Panc1 (cell line): ENCODE data around the gene CDC42EP5. TPM values are rescaled to one million over a fixed set of nuclear protein-coding genes. Genes with fewer than 3 reads are reported as not detected.

ENCODE experiments used
- ATAC-seq: fragments of 200-7000 bp; cut with Tn5 transposase; 2 replicates; pipeline ENCODE4 v1.9.1; 2020; ENCODE audit warnings: mild to moderate bottlenecking, moderate library complexity
- BruUV-seq: library from RNA; stranded (reverse); fragments of 400-500 nt; replicated peaks from 2 replicates; lab custom pipeline; 2021; lab: Mats Ljungman, UMichigan
- CTCF ChIA-PET: fragments of 300-600 bp; sonication (Branson Sonifier 250); formaldehyde crosslinking; loops from one replicate; lab custom pipeline; 2022; ENCODE audit warnings: antibody characterized with exemption; lab: Charles Lee
- POLR2A ChIA-PET: fragments of 300-600 bp; sonication (Branson Sonifier 250); formaldehyde crosslinking; loops from one replicate; lab custom pipeline; 2022; ENCODE audit warnings: antibody characterized with exemption; lab: Charles Lee
- DNase-seq: peaks from one replicate; pipeline ENCODE4 v3.0.0-alpha.2; 2010; ENCODE audit warnings: low read depth, low spot score
- H3K27ac ChIP-seq: 2 replicates; pipeline ENCODE4 v1.5.1; 2011; ENCODE audit warnings: mild to moderate bottlenecking, low read length, inconsistent platforms
- H3K27me3 ChIP-seq: fragments of 200-500 bp; sonication (Bioruptor generic); 2 replicates; pipeline ENCODE4 v1.6.0; 2014; ENCODE audit warnings: low read length, inconsistent platforms; ENCODE audit not compliant: control insufficient read depth, insufficient read depth
- H3K36me3 ChIP-seq: fragments of 200-500 bp; sonication (Bioruptor generic); 2 replicates; pipeline ENCODE4 v1.5.1; 2014; ENCODE audit warnings: inconsistent platforms, mild to moderate bottlenecking, low read length, moderate library complexity; ENCODE audit not compliant: control insufficient read depth, insufficient read depth
- H3K4me1 ChIP-seq: 2 replicates; pipeline ENCODE4 v1.5.1; 2011; ENCODE audit warnings: inconsistent platforms, mild to moderate bottlenecking, low read length, moderate library complexity; ENCODE audit not compliant: control insufficient read depth, insufficient read depth
- H3K4me3 ChIP-seq, 2 experiments: 2 replicates each; pipeline ENCODE4 v1.5.1; 2011 to 2012; ENCODE audit warnings: low read depth in 2 of 2, low read length in 2 of 2, mild to moderate bottlenecking in 2 of 2, inconsistent platforms in 1 of 2, moderate library complexity in 1 of 2
- H3K9me3 ChIP-seq: fragments of 200-500 bp; sonication (Bioruptor generic); 2 replicates; pipeline ENCODE4 v1.5.1; 2014; ENCODE audit warnings: low read depth, mild to moderate bottlenecking, inconsistent platforms, low read length, moderate library complexity; ENCODE audit not compliant: control insufficient read depth, insufficient read depth
- CTCF ChIP-seq: fragments of 450-650 bp; IDR thresholded peaks from 2 replicates; pipeline ENCODE4 v1.5.1; 2017; ENCODE audit warnings: mild to moderate bottlenecking
- POLR2AphosphoS5 ChIP-seq: IDR thresholded peaks from 2 replicates; pipeline ENCODE4 v1.6.1; 2012; ENCODE audit warnings: mild to moderate bottlenecking, low read depth, low read length, moderate library complexity
- REST ChIP-seq, 2 experiments: IDR thresholded peaks; 2 replicates each; pipeline ENCODE4 v1.6.1; 2011 to 2012; ENCODE audit warnings: low read depth in 2 of 2, control low read depth in 1 of 2, low read length in 1 of 2, mild to moderate bottlenecking in 1 of 2, moderate library complexity in 1 of 2; ENCODE audit not compliant: insufficient read depth in 1 of 2
- SIN3A ChIP-seq: IDR thresholded peaks from 2 replicates; pipeline ENCODE4 v1.6.1; 2012; ENCODE audit warnings: low read depth, mild to moderate bottlenecking, low read length, moderate library complexity, borderline replicate concordance; ENCODE audit not compliant: insufficient read depth
- TCF7L2 ChIP-seq: IDR thresholded peaks from 2 replicates; pipeline ENCODE4 v1.6.1; 2011; ENCODE audit warnings: mild to moderate bottlenecking, low read depth, low read length, inconsistent platforms
- in situ Hi-C: cut with HindIII; loops from 2 replicates; pipeline ENCODE4 v1.10.0; 2016; ENCODE audit warnings: low sequenced_read_pairs, low pct_unique_long_range_greater_than_20kb
- intact Hi-C: fragments of 100-400 bp; cut with micrococcal nuclease; formaldehyde crosslinking; loops from one replicate; pipeline ENCODE4 v1.10.0; 2022; ENCODE audit not compliant: unreplicated experiment
- total RNA-seq: library from RNA; stranded (reverse); gene quantifications from one replicate; pipeline ENCODE4 v1.2.1, GENCODE V29; 2021; ENCODE audit not compliant: unreplicated experiment

The CDC42EP5 gene
- total RNA-seq, 1 experiment from 2014 or later, result 7.1 TPM

GRCh38 chr19:54425382-54425723 lies 47.7 kb downstream of the CDC42EP5 start:
- Histone ChIP-seq H3K27me3 (no peaks in the 10 kb centered on the region), H3K27ac (no peak overlapping the region), H3K4me1 (peaks cover 20% of the 10 kb centered on the region), H3K36me3 (no peaks in the 10 kb centered on the region), H3K9me3 (no peaks in the 10 kb centered on the region), H3K4me3 (no peak overlapping the region)
- POLR2A ChIA-PET, result no interaction called here
- DNase-seq, result no peak
- in situ Hi-C loops (no loop called here), intact Hi-C loops (no loop called here)
- ATAC-seq, result no peak
- BruUV-seq, result no TSS peak
- no peak for TF ChIP-seq SIN3A
- no peak for TF ChIP-seq REST (IDR thresholded peaks at IDR 0.05; ENCODE audit: insufficient read depth in 1 of 2, low read depth in 2 of 2, low read length in 1 of 2)
- no peak for TF ChIP-seq TCF7L2
- TF ChIP-seq POLR2AphosphoS5, result no peak
- TF ChIP-seq CTCF, result no peak
- CTCF ChIA-PET, result interaction anchor here (0.6 to 1.1 kb wide), 2 partner anchors 34 to 268 kb away, joined by 4 to 5 read pairs; no protein-coding TSS in a partner anchor

GRCh38 chr19:54424660-54425381 lies 48.3 kb downstream of the CDC42EP5 start:
- in situ Hi-C loops (no loop called here), intact Hi-C loops (no loop called here)
- POLR2A ChIA-PET, result interaction anchor here (0.9 kb wide), 1 partner anchor 9 kb away, joined by 3 read pairs; no protein-coding TSS in a partner anchor
- peaks cover 19% of the 10 kb centered on the region for H3K4me1 ChIP-seq
- H3K27me3 ChIP-seq, result no peaks in the 10 kb centered on the region
- no peak overlapping the region for H3K27ac ChIP-seq
- DNase-seq (no peak), ATAC-seq (no peak)
- no peak for TF ChIP-seq POLR2AphosphoS5
- no peak overlapping the region for H3K4me3 ChIP-seq
- no TSS peak for BruUV-seq
- no peaks in the 10 kb centered on the region for H3K9me3 ChIP-seq
- CTCF ChIA-PET, result interaction anchor here (0.6 to 1.1 kb wide), 2 partner anchors 33 to 269 kb away, joined by 4 to 5 read pairs; no protein-coding TSS in a partner anchor
- H3K36me3 ChIP-seq, result no peaks in the 10 kb centered on the region

GRCh38 chr19:54424201-54424600 lies 48.9 kb downstream of the CDC42EP5 start:
- BruUV-seq, result no TSS peak
- ChIA-PET CTCF (interaction anchor here (1.1 kb wide), 1 partner anchor 33 kb away, joined by 4 read pairs; no protein-coding TSS in a partner anchor), POLR2A (interaction anchor here (0.9 kb wide), 1 partner anchor 8 kb away, joined by 3 read pairs; no protein-coding TSS in a partner anchor)
- Histone ChIP-seq H3K9me3 (no peaks in the 10 kb centered on the region), H3K27me3 (no peaks in the 10 kb centered on the region), H3K4me3 (no peak overlapping the region), H3K36me3 (no peaks in the 10 kb centered on the region), H3K27ac (no peak overlapping the region), H3K4me1 (peaks cover 17% of the 10 kb centered on the region)
- no peak for TF ChIP-seq POLR2AphosphoS5
- TF ChIP-seq REST (IDR thresholded peaks at IDR 0.05; ENCODE audit: insufficient read depth in 1 of 2, low read depth in 2 of 2, low read length in 1 of 2), result no peak
- no peak for TF ChIP-seq TCF7L2
- ATAC-seq (no peak), DNase-seq (no peak)
- in situ Hi-C loops (no loop called here), intact Hi-C loops (no loop called here)
